Endodermal cell (in vitro differentiated cells): ENCODE data around the gene THSD4. TPM values are rescaled to one million over a fixed set of nuclear protein-coding genes. Genes with fewer than 3 reads are reported as not detected.

Experiments used
- DNase-seq: peaks from one replicate; pipeline ENCODE4 v3.0.0-alpha.2; 2017
- H3K27ac ChIP-seq: 2 replicates; pipeline ENCODE4 v1.5.1; 2013; ENCODE audit warnings: mild to moderate bottlenecking, low read depth, low read length, moderate library complexity
- H3K27me3 ChIP-seq: 2 replicates; pipeline ENCODE4 v1.6.1; 2013; ENCODE audit warnings: mild to moderate bottlenecking, low read length, moderate library complexity; ENCODE audit not compliant: insufficient read depth, control insufficient read depth, poor library complexity, severe bottlenecking
- H3K36me3 ChIP-seq: 2 replicates; pipeline ENCODE4 v1.7.0; 2013; ENCODE audit warnings: mild to moderate bottlenecking, low read length, moderate library complexity; ENCODE audit not compliant: control insufficient read depth, insufficient read depth
- H3K4me1 ChIP-seq: one replicate; pipeline ENCODE4 v1.7.0; 2013; ENCODE audit warnings: low read length; ENCODE audit not compliant: control insufficient read depth, insufficient read depth
- H3K4me3 ChIP-seq: 2 replicates; pipeline ENCODE4 v1.5.1; 2013; ENCODE audit warnings: mild to moderate bottlenecking, low read length, moderate library complexity
- H3K9ac ChIP-seq: 2 replicates; pipeline ENCODE4 v1.6.1; 2013; ENCODE audit warnings: mild to moderate bottlenecking, low read length, moderate library complexity; ENCODE audit not compliant: poor library complexity, severe bottlenecking; ENCODE audit errors: extremely low read depth
- H3K9me3 ChIP-seq: 2 replicates; pipeline ENCODE4 v1.6.1; 2013; ENCODE audit warnings: mild to moderate bottlenecking, low read length, moderate library complexity; ENCODE audit not compliant: control insufficient read depth
- H3K27ac Mint-ChIP-seq: 2 replicates; pipeline ENCODE4 v1.8.0; 2020; ENCODE audit warnings: mixed read lengths
- H3K27me3 Mint-ChIP-seq: 2 replicates; pipeline ENCODE4 v1.8.0; 2021; ENCODE audit warnings: mild to moderate bottlenecking, mixed read lengths; ENCODE audit not compliant: insufficient read depth
- H3K36me3 Mint-ChIP-seq: 2 replicates; pipeline ENCODE4 v1.8.0; 2020; ENCODE audit warnings: low read depth, mixed read lengths
- H3K4me1 Mint-ChIP-seq: 2 replicates; pipeline ENCODE4 v1.8.0; 2020; ENCODE audit warnings: mixed read lengths
- H3K4me3 Mint-ChIP-seq: 2 replicates; pipeline ENCODE4 v1.8.0; 2020; ENCODE audit warnings: mild to moderate bottlenecking, moderate library complexity, mixed read lengths
- H3K9me3 Mint-ChIP-seq: 2 replicates; pipeline ENCODE4 v1.8.0; 2020; ENCODE audit warnings: mild to moderate bottlenecking, mixed read lengths
- CTCF ChIP-seq: fragments of 200-600 bp; sonication (generic); conservative IDR thresholded peaks from 2 replicates; pipeline ENCODE4 v1.5.0; 2021; ENCODE audit warnings: antibody characterized with exemption, mild to moderate bottlenecking
- WGBS, 2 experiments: methylation state at CpG; one replicate each; pipeline versions ENCODE4 v1.1.5 to v1.1.7; 2013; ENCODE audit warnings: missing lambda C conversion rate in 2 of 2, mixed read lengths in 1 of 2; ENCODE audit not compliant: insufficient coverage in 1 of 2, insufficient read length in 1 of 2; 5-methylcytosine and 5-hydroxymethylcytosine counted together
- total RNA-seq, 2 donors: library from RNA; stranded (reverse); fragmentation: NEBNext Ultra II Directional in 1 of 2; extraction: Animal tissue kit (Norgen Biotek cat#: 25700) in 1 of 2; gene quantifications; 2 replicates in 1 of 2; 3 replicates in 1 of 2; pipeline ENCODE4 v1.2.1, GENCODE V29; 2021

The THSD4 gene
- total RNA-seq, 2 donors from 2014 or later = 4.6 to 5.4 TPM

- H3K9ac ChIP-seq = no peak overlapping the region
- H3K4me1 Mint-ChIP-seq = peaks cover 2% of the 10 kb centered on the region
- no peaks in the 10 kb centered on the region for H3K4me1 ChIP-seq
- H3K9me3 ChIP-seq = no peaks in the 10 kb centered on the region
- no peaks in the 10 kb centered on the region for H3K27me3 Mint-ChIP-seq
- no peaks in the 10 kb centered on the region for H3K27me3 ChIP-seq
- no peak overlapping the region for H3K27ac Mint-ChIP-seq
- H3K36me3 ChIP-seq = no peaks in the 10 kb centered on the region
- WGBS, 2 experiments = 88 to 93% methylated on average over 3 of the region's 3 CpGs
- no peak overlapping the region for H3K27ac ChIP-seq
- H3K36me3 Mint-ChIP-seq = no peaks in the 10 kb centered on the region
- DNase-seq = no peak
- no peak for TF ChIP-seq CTCF
- no peak overlapping the region for H3K4me3 ChIP-seq
- H3K9me3 Mint-ChIP-seq = no peaks in the 10 kb centered on the region
- no peak overlapping the region for H3K4me3 Mint-ChIP-seq
Observed at GRCh38 chr15:71290002-71290401, 174.7 kb downstream of the THSD4 start.

GRCh38 chr15:71290881-71291635 lies 175.8 kb downstream of the THSD4 start:
- no peaks in the 10 kb centered on the region for H3K36me3 Mint-ChIP-seq
- H3K4me1 Mint-ChIP-seq = peaks cover 2% of the 10 kb centered on the region
- no peak overlapping the region for H3K27ac ChIP-seq
- no peaks in the 10 kb centered on the region for H3K9me3 Mint-ChIP-seq
- DNase-seq = no peak
- TF ChIP-seq CTCF = no peak
- WGBS, 2 experiments = 92 to 100% methylated on average over 2 of the region's 2 CpGs
- H3K9ac ChIP-seq = no peak overlapping the region
- H3K27me3 Mint-ChIP-seq = no peaks in the 10 kb centered on the region
- H3K4me3 ChIP-seq = no peak overlapping the region
- H3K27ac Mint-ChIP-seq = no peak overlapping the region
- H3K4me1 ChIP-seq = no peaks in the 10 kb centered on the region
- no peaks in the 10 kb centered on the region for H3K36me3 ChIP-seq
- H3K9me3 ChIP-seq = no peaks in the 10 kb centered on the region
- H3K27me3 ChIP-seq = no peaks in the 10 kb centered on the region
- no peak overlapping the region for H3K4me3 Mint-ChIP-seq

GRCh38 chr15:71291723-71292122 lies 176.5 kb downstream of the THSD4 start:
- Histone ChIP-seq H3K36me3 (no peaks in the 10 kb centered on the region), H3K4me3 (no peak overlapping the region), H3K9ac (no peak overlapping the region), H3K27ac (no peak overlapping the region), H3K4me1 (no peaks in the 10 kb centered on the region), H3K27me3 (no peaks in the 10 kb centered on the region), H3K9me3 (no peaks in the 10 kb centered on the region)
- no peak for DNase-seq
- Mint-ChIP-seq H3K4me1 (peaks cover 2% of the 10 kb centered on the region), H3K36me3 (no peaks in the 10 kb centered on the region), H3K27ac (no peak overlapping the region), H3K9me3 (no peaks in the 10 kb centered on the region), H3K4me3 (no peak overlapping the region), H3K27me3 (no peaks in the 10 kb centered on the region)
- no peak for TF ChIP-seq CTCF
- 100% methylated on average over 1 of the region's 1 CpG; no CpG with 5 or more reads in 1 of the 2 experiments for WGBS, 2 experiments
